ENCODE results near the gene TRAPPC1.

Gene TRAPPC1

DNA sequence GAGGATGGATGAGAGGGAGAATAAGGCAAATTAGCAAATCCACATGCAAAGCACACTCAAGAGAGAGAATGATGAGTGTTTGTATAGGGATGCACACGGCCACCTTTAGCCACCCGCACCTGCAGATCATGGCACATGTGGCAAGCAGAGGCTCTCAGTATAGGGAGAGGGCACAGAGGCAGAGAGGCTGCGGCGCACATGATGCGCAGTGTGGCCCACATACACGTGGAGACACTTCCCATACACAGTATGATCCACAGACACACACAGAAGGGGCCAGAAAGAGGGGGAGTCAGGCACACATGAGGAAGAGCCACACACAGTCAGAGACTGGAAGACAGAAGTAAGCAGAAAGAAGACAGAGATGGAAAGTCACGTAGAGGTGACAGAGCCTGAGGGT lies 49.7 kb downstream of the TRAPPC1 start:
- DNase-seq (ENCODE audit: low read depth, low spot score): no peak
- H3K4me3 ChIP-seq (ENCODE audit: low read depth, low read length): no peak overlapping the region
- TF ChIP-seq, protein P1, sequence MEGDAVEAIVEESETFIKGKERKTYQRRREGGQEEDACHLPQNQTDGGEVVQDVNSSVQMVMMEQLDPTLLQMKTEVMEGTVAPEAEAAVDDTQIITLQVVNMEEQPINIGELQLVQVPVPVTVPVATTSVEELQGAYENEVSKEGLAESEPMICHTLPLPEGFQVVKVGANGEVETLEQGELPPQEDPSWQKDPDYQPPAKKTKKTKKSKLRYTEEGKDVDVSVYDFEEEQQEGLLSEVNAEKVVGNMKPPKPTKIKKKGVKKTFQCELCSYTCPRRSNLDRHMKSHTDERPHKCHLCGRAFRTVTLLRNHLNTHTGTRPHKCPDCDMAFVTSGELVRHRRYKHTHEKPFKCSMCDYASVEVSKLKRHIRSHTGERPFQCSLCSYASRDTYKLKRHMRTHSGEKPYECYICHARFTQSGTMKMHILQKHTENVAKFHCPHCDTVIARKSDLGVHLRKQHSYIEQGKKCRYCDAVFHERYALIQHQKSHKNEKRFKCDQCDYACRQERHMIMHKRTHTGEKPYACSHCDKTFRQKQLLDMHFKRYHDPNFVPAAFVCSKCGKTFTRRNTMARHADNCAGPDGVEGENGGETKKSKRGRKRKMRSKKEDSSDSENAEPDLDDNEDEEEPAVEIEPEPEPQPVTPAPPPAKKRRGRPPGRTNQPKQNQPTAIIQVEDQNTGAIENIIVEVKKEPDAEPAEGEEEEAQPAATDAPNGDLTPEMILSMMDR (IDR thresholded peaks at IDR 0.05; ENCODE audit: low read depth, low read length): no peak
- in situ Hi-C loops (cut with HindIII; ENCODE audit: low sequenced_read_pairs): no loop called here

DNA sequence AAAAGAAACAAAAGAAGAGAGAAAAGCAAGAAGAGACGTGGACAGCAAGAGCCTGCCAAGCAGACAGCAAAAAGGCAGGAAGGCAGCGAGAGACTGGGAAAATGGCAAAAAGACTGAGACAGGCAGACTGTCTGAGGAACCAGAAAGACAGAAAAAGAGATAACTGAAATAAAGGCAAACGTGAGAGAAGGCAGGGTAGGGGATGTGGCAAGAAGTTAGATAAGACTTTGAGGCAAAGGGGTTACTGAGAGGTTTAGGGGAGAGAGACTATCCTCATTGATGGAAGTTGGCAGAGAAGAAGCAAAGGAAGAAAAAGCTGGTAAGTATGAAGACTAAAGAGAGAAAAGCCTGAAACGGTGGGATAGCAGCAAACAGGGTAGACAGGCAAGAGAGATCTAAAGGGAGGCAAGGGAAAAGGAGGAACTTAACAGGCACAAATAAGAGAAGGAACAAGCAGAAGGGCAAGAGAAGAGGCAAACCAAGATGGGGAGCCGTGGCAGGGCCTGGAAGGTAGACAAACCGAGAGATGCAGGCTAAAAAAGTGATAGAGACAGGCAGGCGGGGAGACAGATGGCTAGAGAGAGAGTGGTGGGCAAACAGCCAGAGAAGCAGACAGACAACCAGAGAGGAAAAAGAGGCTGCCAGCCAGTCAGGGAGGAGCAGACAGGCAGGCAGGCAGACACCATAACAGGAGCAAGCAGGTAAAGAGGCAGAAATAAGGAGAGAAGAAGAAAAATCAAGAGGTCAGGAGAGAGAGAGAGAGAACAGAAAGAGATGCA lies 50.3 kb downstream of the TRAPPC1 start:
- TF ChIP-seq, protein P1 (IDR thresholded peaks at IDR 0.05; ENCODE audit: low read depth, low read length): no peak
- DNase-seq (ENCODE audit: low read depth, low spot score): no peak
- in situ Hi-C loops (cut with HindIII; ENCODE audit: low sequenced_read_pairs): no loop called here
- no peak overlapping the region for H3K4me3 ChIP-seq (ENCODE audit: low read depth, low read length)

Measured in astrocyte of the spinal cord (primary cell).